ENCODE results near the gene CCDC141.

GRCh38 chr2:178829299-178829960, 220.5 kb downstream of the CCDC141 start:
- TF ChIP-seq POLR2A (IDR thresholded peaks at IDR 0.05; ENCODE audit: extremely low read depth, insufficient read length) (no peak), CTCF (IDR thresholded peaks at IDR 0.05; ENCODE audit: low read depth, low read length) (no peak), MAX (IDR thresholded peaks at IDR 0.05; ENCODE audit: low read depth, low read length) (no peak)
